LNCAP (cell line): ENCODE data around the gene HLA-B.

ENCODE experiments used
- CTCF ChIP-seq: fragments of 450-650 bp; IDR thresholded peaks from 2 replicates; pipeline ENCODE4 v1.5.1; 2017; ENCODE audit warnings: mild to moderate bottlenecking

HLA-B gene

GRCh38 chr6:31356946-31357466 lies at the start of gene HLA-B:
TSS of gene HLA-B (minus strand) at chr6:31357179. CDS start at chr6:31357158, 21 bp downstream.
- TF ChIP-seq CTCF, result no peak

GRCh38 chr6:31405996-31406395 lies 49.0 kb upstream of the HLA-B start:
- TF ChIP-seq CTCF, result no peak

- TF ChIP-seq CTCF, result no peak
These were observed 46.5 kb upstream of the HLA-B start, which contains the start of gene MICA for GRCh38 chr6:31403283-31404060. TSS of gene MICA (plus strand) at chr6:31403595. CDS start at chr6:31403633, 38 bp downstream.

GRCh38 chr6:31402324-31403282 lies 45.6 kb upstream of the HLA-B start:
- no peak for TF ChIP-seq CTCF

GRCh38 chr6:31401403-31401802 lies 44.4 kb upstream of the HLA-B start:
- no peak for TF ChIP-seq CTCF

- TF ChIP-seq CTCF, result no peak
These were observed 43.7 kb upstream of the HLA-B start for GRCh38 chr6:31400467-31401289.
